WERI-Rb-1 (cell line): ENCODE results near the gene AP5Z1.

Experiments used
- DNase-seq: peaks from one replicate; pipeline ENCODE4 v3.0.0-alpha.2; 2020
- H3K27ac ChIP-seq: fragments of 250-450 bp; sonication (Bioruptor Pico); 2 replicates; pipeline ENCODE4 v1.5.1; 2020; ENCODE audit warnings: mild to moderate bottlenecking, moderate library complexity
- H3K27me3 ChIP-seq: fragments of 250-450 bp; sonication (Bioruptor Pico); 2 replicates; pipeline ENCODE4 v1.5.1; 2021; ENCODE audit warnings: mild to moderate bottlenecking, low read depth, moderate library complexity; ENCODE audit not compliant: insufficient read depth, severe bottlenecking
- H3K36me3 ChIP-seq: fragments of 250-450 bp; sonication (Bioruptor Pico); 2 replicates; pipeline ENCODE4 v1.5.1; 2020; ENCODE audit warnings: mild to moderate bottlenecking, moderate library complexity
- H3K4me3 ChIP-seq: 2 replicates; pipeline ENCODE4 v1.5.1; 2011; ENCODE audit warnings: low read depth, mild to moderate bottlenecking, control low read depth, low read length
- H3K9me3 ChIP-seq: fragments of 250-450 bp; sonication (Bioruptor Pico); 2 replicates; pipeline ENCODE4 v1.5.1; 2021; ENCODE audit warnings: mild to moderate bottlenecking, moderate library complexity; ENCODE audit not compliant: severe bottlenecking
- TF ChIP-seq, protein P1 (sequence below): IDR thresholded peaks from 2 replicates; pipeline ENCODE4 v1.5.1; 2011; ENCODE audit warnings: low read depth, mild to moderate bottlenecking, control low read depth, inconsistent platforms, low read length

The AP5Z1 gene

DNA sequence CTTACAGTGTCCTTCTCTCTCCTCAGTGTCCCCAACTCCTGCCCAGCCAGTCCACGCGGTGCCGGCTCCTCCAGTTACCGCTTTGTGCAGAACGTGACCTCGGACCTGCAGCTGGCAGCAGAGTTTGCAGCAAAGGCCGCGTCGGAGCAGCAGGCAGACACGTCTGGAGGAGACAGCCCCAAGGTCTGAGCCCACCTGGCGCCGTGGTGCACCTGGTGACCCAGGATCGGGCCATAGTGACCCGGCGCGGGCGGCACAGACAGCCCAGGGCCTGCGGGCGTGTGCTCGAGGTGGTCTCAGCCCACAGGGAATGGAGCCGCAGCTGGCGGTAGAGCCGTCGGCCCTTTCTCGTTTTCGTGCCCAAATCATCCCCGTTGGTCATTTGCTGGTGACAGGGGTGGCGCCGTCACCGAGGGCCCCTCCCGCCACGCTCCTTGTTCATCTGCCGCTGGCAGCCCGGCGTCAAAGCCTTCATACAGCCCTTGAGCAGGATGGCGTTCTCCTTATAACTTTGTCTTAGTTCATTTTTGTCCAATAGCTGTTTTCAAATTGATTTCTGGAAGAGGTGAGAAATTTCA is 20.9 kb upstream of the AP5Z1 start:
- no peak for DNase-seq
- H3K27ac ChIP-seq: no peak overlapping the region
- H3K9me3 ChIP-seq: no peaks in the 10 kb centered on the region
- H3K36me3 ChIP-seq: peaks cover 52% of the 10 kb centered on the region
- H3K27me3 ChIP-seq: no peaks in the 10 kb centered on the region
- H3K4me3 ChIP-seq: no peak overlapping the region
- TF ChIP-seq, protein P1, sequence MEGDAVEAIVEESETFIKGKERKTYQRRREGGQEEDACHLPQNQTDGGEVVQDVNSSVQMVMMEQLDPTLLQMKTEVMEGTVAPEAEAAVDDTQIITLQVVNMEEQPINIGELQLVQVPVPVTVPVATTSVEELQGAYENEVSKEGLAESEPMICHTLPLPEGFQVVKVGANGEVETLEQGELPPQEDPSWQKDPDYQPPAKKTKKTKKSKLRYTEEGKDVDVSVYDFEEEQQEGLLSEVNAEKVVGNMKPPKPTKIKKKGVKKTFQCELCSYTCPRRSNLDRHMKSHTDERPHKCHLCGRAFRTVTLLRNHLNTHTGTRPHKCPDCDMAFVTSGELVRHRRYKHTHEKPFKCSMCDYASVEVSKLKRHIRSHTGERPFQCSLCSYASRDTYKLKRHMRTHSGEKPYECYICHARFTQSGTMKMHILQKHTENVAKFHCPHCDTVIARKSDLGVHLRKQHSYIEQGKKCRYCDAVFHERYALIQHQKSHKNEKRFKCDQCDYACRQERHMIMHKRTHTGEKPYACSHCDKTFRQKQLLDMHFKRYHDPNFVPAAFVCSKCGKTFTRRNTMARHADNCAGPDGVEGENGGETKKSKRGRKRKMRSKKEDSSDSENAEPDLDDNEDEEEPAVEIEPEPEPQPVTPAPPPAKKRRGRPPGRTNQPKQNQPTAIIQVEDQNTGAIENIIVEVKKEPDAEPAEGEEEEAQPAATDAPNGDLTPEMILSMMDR: no peak

DNA sequence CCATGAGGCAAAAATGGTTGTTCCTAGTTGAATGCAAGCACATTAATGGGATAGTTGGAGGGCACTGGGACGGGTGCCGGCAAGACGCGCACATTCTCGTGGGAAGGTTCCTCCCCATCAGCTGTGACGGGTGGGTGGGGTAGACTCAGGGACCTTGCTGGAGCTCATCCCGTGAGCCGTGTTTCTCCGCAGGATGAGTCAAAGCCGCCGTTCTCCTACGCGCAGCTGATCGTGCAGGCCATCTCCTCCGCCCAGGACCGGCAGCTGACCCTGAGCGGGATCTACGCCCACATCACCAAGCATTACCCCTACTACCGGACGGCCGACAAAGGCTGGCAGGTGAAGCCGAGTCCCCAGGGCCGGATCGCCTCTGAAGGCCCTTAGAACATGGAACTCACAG is 20.4 kb upstream of the AP5Z1 start:
- DNase-seq: no peak
- Histone ChIP-seq H3K4me3 (no peak overlapping the region), H3K27ac (no peak overlapping the region), H3K36me3 (peaks cover 55% of the 10 kb centered on the region), H3K27me3 (no peaks in the 10 kb centered on the region), H3K9me3 (no peaks in the 10 kb centered on the region)
- TF ChIP-seq, protein P1: no peak

DNA sequence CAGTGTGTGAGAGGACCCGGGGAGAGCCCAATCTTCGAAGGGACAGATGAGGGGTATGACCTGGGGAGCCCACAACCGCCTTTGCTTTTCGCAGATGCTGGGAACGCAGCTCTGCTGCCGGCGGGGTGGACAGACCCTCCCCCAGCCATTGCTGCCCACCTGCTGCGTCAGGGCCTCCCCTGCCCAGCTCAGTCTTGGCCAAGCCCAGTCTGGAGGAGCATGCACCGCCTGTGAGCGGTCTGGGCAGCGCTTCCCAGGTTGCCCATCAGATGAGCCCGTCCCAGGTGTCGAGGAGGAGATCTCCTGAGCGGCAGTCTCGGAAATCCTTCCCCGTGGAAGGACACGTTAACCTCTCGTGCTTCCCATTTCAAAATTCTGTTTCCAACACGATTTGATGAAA is 17.3 kb upstream of the AP5Z1 start:
- H3K27ac ChIP-seq: no peak overlapping the region
- H3K27me3 ChIP-seq: no peaks in the 10 kb centered on the region
- no peak overlapping the region for H3K4me3 ChIP-seq
- no peak for DNase-seq
- no peaks in the 10 kb centered on the region for H3K9me3 ChIP-seq
- TF ChIP-seq, protein P1: no peak
- H3K36me3 ChIP-seq: peaks cover 78% of the 10 kb centered on the region

DNA sequence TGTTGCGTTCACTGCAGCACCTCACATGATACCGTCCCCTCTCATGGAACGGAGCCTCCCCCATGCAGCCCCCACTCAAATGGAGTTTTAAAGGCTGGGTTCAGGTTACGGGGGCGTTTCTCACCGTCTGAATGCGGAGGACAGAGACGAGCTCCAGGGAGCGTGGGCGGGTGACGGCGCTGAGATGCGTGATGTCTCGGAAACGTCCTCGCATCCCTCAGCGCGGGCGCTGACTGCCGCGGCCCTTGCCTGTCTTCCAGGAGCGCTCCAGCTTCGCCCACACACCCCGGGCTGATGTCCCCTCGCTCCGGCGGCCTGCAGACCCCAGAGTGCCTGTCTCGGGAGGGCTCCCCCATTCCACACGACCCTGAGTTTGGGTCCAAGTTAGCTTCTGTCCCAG is 16.6 kb upstream of the AP5Z1 start:
- TF ChIP-seq, protein P1: no peak
- no peak for DNase-seq
- no peaks in the 10 kb centered on the region for H3K9me3 ChIP-seq
- peaks cover 85% of the 10 kb centered on the region for H3K36me3 ChIP-seq
- no peak overlapping the region for H3K27ac ChIP-seq
- no peaks in the 10 kb centered on the region for H3K27me3 ChIP-seq
- H3K4me3 ChIP-seq: no peak overlapping the region

DNA sequence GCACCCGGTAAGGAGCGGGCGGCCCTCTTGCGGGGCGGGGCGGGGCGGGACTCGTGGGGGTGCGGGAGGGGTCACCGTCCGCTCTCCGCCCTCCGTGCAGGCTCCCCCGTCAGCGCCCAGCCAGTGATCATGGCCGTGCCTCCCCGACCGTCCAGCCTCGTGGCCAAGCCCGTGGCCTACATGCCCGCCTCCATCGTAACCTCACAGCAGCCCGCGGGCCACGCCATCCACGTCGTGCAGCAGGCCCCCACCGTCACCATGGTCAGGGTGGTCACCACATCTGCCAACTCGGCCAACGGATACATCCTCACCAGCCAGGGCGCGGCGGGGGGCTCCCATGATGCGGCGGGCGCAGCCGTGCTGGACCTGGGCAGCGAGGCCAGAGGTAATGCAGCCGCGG is 16.2 kb upstream of the AP5Z1 start:
- H3K27ac ChIP-seq: no peak overlapping the region
- no peaks in the 10 kb centered on the region for H3K9me3 ChIP-seq
- no peak for DNase-seq
- H3K27me3 ChIP-seq: no peaks in the 10 kb centered on the region
- H3K4me3 ChIP-seq: no peak overlapping the region
- TF ChIP-seq, protein P1: no peak
- H3K36me3 ChIP-seq: peaks cover 85% of the 10 kb centered on the region

DNA sequence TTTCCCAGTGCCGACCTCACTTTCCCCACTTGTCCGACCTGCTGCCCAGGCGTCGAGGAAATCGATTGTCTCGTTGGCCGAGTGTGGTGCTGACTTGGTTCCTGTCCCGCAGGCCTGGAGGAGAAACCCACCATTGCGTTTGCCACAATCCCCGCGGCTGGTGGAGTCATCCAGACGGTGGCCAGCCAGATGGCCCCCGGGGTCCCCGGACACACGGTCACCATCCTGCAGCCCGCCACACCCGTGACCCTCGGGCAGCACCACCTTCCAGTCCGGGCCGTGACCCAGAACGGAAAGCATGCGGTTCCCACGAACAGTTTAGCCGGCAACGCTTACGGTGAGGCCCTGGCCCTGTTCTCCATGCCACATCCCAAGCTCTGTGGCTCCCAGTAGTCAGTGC is 14.5 kb upstream of the AP5Z1 start:
- Histone ChIP-seq H3K9me3 (no peaks in the 10 kb centered on the region), H3K4me3 (no peak overlapping the region), H3K36me3 (peaks cover 72% of the 10 kb centered on the region), H3K27me3 (no peaks in the 10 kb centered on the region), H3K27ac (no peak overlapping the region)
- TF ChIP-seq, protein P1: no peak
- no peak for DNase-seq
